SU-DHL-6 (cell line): Measurements from ENCODE around the gene GTF3C6.

ENCODE experiments used
- EZH2phosphoT487 ChIP-seq: fragments of 200-600 bp; sonication (generic), shearing (Covaris generic); conservative IDR thresholded peaks from 2 replicates; pipeline ENCODE4 v1.6.1; 2018; ENCODE audit warnings: mild to moderate bottlenecking, antibody characterized with exemption, low read length, moderate library complexity, mixed read lengths
- TF ChIP-seq, protein P1 (sequence below): fragments of 200-600 bp; sonication (generic); IDR thresholded peaks from one replicate; pipeline ENCODE4 v1.5.1; 2017; ENCODE audit warnings: antibody characterized with exemption, mild to moderate bottlenecking, low read length, moderate library complexity; ENCODE audit not compliant: insufficient read depth, poor library complexity, severe bottlenecking

DNA sequence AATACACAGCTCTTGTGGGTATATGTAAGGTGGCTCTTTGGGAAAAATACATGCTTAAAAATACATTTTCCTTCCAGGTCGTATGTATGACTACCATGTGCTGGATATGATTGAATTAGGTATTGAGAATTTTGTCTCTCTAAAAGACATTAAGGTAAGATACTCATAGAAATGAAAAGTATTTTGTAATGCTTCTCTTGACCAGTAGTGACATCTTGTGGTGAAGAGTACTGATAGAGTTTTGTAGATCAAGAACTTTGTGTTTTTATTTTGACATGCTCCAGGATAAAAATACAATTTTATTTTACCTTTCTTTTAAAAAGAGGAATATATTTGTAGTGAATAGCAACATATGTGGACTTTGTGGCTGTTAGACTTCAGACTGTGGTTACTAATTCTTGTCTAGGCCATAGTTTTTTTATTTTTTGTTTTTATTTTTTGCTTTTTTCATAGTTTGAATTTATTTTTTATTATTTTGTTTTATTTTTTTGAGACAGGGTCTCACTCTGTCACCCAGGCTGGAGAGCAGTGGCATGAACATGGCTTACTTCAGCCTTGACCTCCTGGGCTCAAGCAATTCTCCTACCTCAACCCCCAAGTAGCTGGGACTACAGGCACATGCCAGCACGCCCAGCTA is 41.2 kb downstream of the GTF3C6 start:
- TF ChIP-seq, protein P1, sequence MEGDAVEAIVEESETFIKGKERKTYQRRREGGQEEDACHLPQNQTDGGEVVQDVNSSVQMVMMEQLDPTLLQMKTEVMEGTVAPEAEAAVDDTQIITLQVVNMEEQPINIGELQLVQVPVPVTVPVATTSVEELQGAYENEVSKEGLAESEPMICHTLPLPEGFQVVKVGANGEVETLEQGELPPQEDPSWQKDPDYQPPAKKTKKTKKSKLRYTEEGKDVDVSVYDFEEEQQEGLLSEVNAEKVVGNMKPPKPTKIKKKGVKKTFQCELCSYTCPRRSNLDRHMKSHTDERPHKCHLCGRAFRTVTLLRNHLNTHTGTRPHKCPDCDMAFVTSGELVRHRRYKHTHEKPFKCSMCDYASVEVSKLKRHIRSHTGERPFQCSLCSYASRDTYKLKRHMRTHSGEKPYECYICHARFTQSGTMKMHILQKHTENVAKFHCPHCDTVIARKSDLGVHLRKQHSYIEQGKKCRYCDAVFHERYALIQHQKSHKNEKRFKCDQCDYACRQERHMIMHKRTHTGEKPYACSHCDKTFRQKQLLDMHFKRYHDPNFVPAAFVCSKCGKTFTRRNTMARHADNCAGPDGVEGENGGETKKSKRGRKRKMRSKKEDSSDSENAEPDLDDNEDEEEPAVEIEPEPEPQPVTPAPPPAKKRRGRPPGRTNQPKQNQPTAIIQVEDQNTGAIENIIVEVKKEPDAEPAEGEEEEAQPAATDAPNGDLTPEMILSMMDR: no peak
- TF ChIP-seq EZH2phosphoT487: no peak
